Stomach (tissue), 4 donors: ENCODE results near the gene RIMBP2.

ENCODE experiments used
- CTCF ChIP-seq, 7 experiments: fragments of 450-650 bp in 4 of 7; fragments of 200-600 bp in 3 of 7; sonication (generic) in 3 of 7; IDR thresholded peaks; one replicate each; pipeline ENCODE4 v1.5.1; 2016 to 2019; ENCODE audit warnings: antibody characterized with exemption in 7 of 7, control low read depth in 2 of 7, mild to moderate bottlenecking in 1 of 7
- EP300 ChIP-seq: sonication (generic); formaldehyde crosslinking; IDR thresholded peaks from one replicate; pipeline ENCODE4 v1.6.1; 2017; ENCODE audit warnings: antibody characterized with exemption
- POLR2AphosphoS5 ChIP-seq, 3 donors: sonication (generic); formaldehyde crosslinking; IDR thresholded peaks; one replicate each; pipeline ENCODE4 v1.6.1; 2016; ENCODE audit warnings: antibody characterized with exemption in 3 of 3

DNA sequence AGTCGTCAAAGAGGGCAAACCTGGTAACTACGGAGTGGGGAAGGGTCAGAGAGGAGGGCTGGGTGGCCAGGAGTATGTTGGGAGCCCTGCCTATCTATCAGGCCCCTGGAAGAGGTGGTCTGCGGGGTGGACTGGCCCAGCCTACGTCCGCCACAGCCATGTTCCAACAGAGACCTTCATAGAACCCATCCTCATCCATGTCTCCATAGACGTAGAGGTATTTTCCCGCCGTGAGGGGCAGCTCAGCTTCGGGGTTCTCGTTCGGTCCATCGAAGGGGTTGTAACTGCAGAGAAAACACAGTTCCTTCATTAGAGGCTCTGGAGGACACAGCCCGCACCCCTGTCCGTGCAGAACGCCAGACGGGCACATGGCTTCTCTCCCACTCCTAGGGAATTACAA lies 271.1 kb downstream of the RIMBP2 start:
- TF ChIP-seq CTCF (IDR thresholded peaks at IDR 0.05) (no peak), POLR2AphosphoS5 (IDR thresholded peaks at IDR 0.05) (no peak), EP300 (no peak)
